ENCODE measurements around the gene LYPD8. TPM values are rescaled to one million over a fixed set of nuclear protein-coding genes. Genes with fewer than 3 reads are reported as not detected.

LYPD8 gene
- total RNA-seq (2014; rRNA removed; shearing (Covaris generic)) (not detected in 2 replicates), polyA plus RNA-seq (2016; fragmentation: Nextera tagmentation; extraction: Ambion mirVana) (not detected in 2 replicates)
- long read RNA-seq: 0 reads

GRCh38 chr1:248755517-248755916 lies at the start of gene LYPD8:
Gene LYPD8, minus strand, starts transcription at chr1:248755759. Its CDS starts 4,678 bp downstream, at chr1:248751081.
- H3K4me3 Mint-ChIP-seq: no peak within 1 kb of the TSS
- DNase-seq (ENCODE audit: low spot score): no peak

More at GRCh38 chr1:248755517-248755916, at the start of gene LYPD8:
- peaks cover 17% of the 10 kb centered on the region for H3K36me3 Mint-ChIP-seq (ENCODE audit: low read depth)
- peaks cover 15% of the 10 kb centered on the region for H3K9me3 Mint-ChIP-seq
- Histone ChIP-seq H3K79me2 (replicated peaks; ENCODE audit: insufficient read depth) (no peaks in the 10 kb centered on the region), H3K4me1 (ENCODE audit: insufficient read depth) (no peaks in the 10 kb centered on the region), H3K4me2 (no peak within 1 kb of the TSS), H3K9me2 (ENCODE audit: insufficient read depth) (no peaks in the 10 kb centered on the region), H3K36me3 (ENCODE audit: insufficient read depth) (0 out of 2 replicates have a peak, but pooled peaks cover 4% of the 10 kb centered on the region), H3K27ac (ENCODE audit: low read depth) (no peak within 1 kb of the TSS), H2AFZ (no peak within 1 kb of the TSS), H3K27me3 (ENCODE audit: insufficient read depth) (no peaks in the 10 kb centered on the region), H3F3A (replicated peaks; ENCODE audit: low read depth) (peaks cover 13% of the 10 kb centered on the region; the same call in 1 of the 2 replicates), H4K20me1 (replicated peaks; ENCODE audit: insufficient read depth) (no peaks in the 10 kb centered on the region), H3K4me3 (no peak within 1 kb of the TSS)
- no peak for ATAC-seq
- TF ChIP-seq CREB1 (CRISPR knock-in tag; IDR thresholded peaks at IDR 0.05; ENCODE audit: low read depth): no peak
- TF ChIP-seq NANOG (IDR thresholded peaks at IDR 0.05; ENCODE audit: borderline replicate concordance): no peak
- TF ChIP-seq ZNF462 (CRISPR knock-in tag; IDR thresholded peaks at IDR 0.05): no peak
- TF ChIP-seq ZNF114 (CRISPR knock-in tag; IDR thresholded peaks at IDR 0.05): no peak
- no peaks in the 10 kb centered on the region for H3K4me1 Mint-ChIP-seq
- peaks cover 5% of the 10 kb centered on the region for H3K27me3 Mint-ChIP-seq (ENCODE audit: insufficient read depth, low read depth, poor library complexity)
- H3K27ac Mint-ChIP-seq: no peak within 1 kb of the TSS
